Measurements from ENCODE around the gene WNK3.

- no peak for TF ChIP-seq POLR2A (IDR thresholded peaks at IDR 0.05; ENCODE audit: low read depth, low read length)
- no peak for TF ChIP-seq POLR2AphosphoS5 (IDR thresholded peaks at IDR 0.05; ENCODE audit: low read depth, low read length)
- TF ChIP-seq TAF1 (IDR thresholded peaks at IDR 0.05; ENCODE audit: low read depth, low read length) = no peak
- TF ChIP-seq POU2F2 (IDR thresholded peaks at IDR 0.05; ENCODE audit: low read depth, low read length) = no peak
- TF ChIP-seq SPI1 (IDR thresholded peaks at IDR 0.05; ENCODE audit: low read depth, low read length) = no peak
Observed at GRCh38 chrX:54166915-54167314, 190.9 kb downstream of the WNK3 start.
